Measurements from ENCODE around the gene ALG12. TPM values are rescaled to one million over a fixed set of nuclear protein-coding genes. Genes with fewer than 3 reads are reported as not detected.

ALG12 gene
- total RNA-seq, 1 experiment from 2014 or later: 16.6 TPM

DNA sequence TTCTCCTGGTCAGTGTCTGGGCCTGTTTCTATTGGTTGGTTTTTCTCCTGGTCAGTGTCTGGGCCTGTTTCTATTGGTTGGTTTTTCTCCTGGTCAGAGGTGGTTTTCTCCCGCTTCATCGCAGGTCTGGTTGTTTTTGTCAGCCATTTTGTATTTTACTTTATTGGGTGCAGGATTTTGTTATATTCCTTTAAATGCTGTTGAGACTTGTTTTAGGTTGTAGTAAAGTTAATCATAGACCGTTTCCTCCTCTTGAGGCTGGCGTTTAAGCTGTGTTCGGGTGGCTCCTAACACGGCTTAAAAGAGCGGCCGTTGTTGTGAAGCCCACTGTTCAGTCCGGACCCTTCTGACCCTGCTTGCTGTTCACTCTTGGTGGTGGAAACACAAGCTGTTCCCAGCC, 38.4 kb downstream of the ALG12 start:
- Histone ChIP-seq H3K9me2 (ENCODE audit: insufficient read depth) (no peaks in the 10 kb centered on the region), H3K4me1 (ENCODE audit: control insufficient read depth in 1 of 2, insufficient read depth in 2 of 2, low read length in 2 of 2) (no peaks in the 10 kb centered on the region), H4K20me1 (ENCODE audit: insufficient read depth) (no peaks in the 10 kb centered on the region; the same call in 1 of the 2 replicates), H3K9ac (ENCODE audit: low read length) (no peak overlapping the region), H3K9me3 (ENCODE audit: control insufficient read depth in 1 of 2, insufficient read depth in 1 of 2, low read depth in 1 of 2, low read length in 2 of 2) (no peaks in the 10 kb centered on the region), H3K4me2 (ENCODE audit: low read length) (no peak overlapping the region), H3K36me3 (ENCODE audit: control insufficient read depth in 1 of 2, insufficient read depth in 2 of 2, low read length in 2 of 2) (peaks cover 5 to 25% of the 10 kb centered on the region in 2 experiments; a peak in 3 of 4 replicates), H3K27me3 (ENCODE audit: insufficient read depth, low read length) (no peaks in the 10 kb centered on the region), H2AFZ (ENCODE audit: low read depth, low read length, poor library complexity, severe bottlenecking) (no peak overlapping the region), H3K79me2 (ENCODE audit: insufficient read depth, low read length) (peaks cover 81% of the 10 kb centered on the region), H3K27ac (ENCODE audit: low read depth, low read length) (no peak overlapping the region), H3K4me3 (replicated peaks in 1 of 2; ENCODE audit: low read depth in 1 of 2, low read length in 2 of 2) (no peak overlapping the region)
- CTCF ChIA-PET: no interaction called here
- POLR2A ChIA-PET: no interaction called here
- no TSS peak for BruUV-seq (replicated peaks)
- no peak for DNase-seq (ENCODE audit: low read depth, low spot score)
- no peak for TF ChIP-seq ELF1 (IDR thresholded peaks at IDR 0.05; ENCODE audit: borderline replicate concordance, low read depth)
- ATAC-seq: no peak
- intact Hi-C loops (cut with micrococcal nuclease): no loop called here
- RAD21 ChIA-PET (ENCODE audit: low non-redundant PET in 1 of 2, low total read pairs in 2 of 2, uncharacterized antibody in 2 of 2, unreplicated experiment in 2 of 2): no interaction called here

DNA sequence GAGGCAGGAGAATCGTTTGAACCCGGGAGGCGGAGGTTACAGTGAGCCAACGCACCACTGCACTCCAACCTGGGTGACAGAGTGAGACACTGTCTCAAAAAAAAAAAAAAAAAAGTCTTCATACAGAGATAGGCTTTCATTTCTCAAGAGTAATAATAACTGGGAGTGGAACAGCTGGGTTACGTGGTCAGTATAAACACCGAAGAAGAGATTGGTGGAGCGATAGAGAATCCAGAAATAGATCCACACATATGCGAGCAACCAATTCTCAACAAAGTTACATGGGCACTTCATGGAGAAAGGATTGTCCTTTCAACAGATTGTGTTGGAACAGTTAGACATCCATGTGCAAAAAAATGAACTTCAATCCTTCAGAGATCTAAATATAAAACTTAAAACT, 40.0 kb downstream of the ALG12 start:
- ChIA-PET CTCF (no interaction called here), POLR2A (no interaction called here), RAD21 (ENCODE audit: low non-redundant PET in 1 of 2, low total read pairs in 2 of 2, uncharacterized antibody in 2 of 2, unreplicated experiment in 2 of 2) (interaction anchor here in 1 of 2 experiments (0.6 kb wide), 1 partner anchor 152 kb away, joined by 3 read pairs; no protein-coding TSS in a partner anchor)
- H3K9ac ChIP-seq (ENCODE audit: low read length): no peak overlapping the region
- H3K9me2 ChIP-seq (ENCODE audit: insufficient read depth): no peaks in the 10 kb centered on the region
- intact Hi-C loops (cut with micrococcal nuclease): no loop called here
- TF ChIP-seq, protein P1, sequence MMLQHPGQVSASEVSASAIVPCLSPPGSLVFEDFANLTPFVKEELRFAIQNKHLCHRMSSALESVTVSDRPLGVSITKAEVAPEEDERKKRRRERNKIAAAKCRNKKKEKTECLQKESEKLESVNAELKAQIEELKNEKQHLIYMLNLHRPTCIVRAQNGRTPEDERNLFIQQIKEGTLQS (IDR thresholded peaks at IDR 0.05): no peak
- TF ChIP-seq JUND (IDR thresholded peaks at IDR 0.05) (no peak), CBX3 (IDR thresholded peaks at IDR 0.05; ENCODE audit: low read depth) (no peak), SP1 (IDR thresholded peaks at IDR 0.05; ENCODE audit: low read depth) (no peak), RAD21 (IDR thresholded peaks at IDR 0.05; ENCODE audit: low read depth) (no peak), ELF1 (IDR thresholded peaks at IDR 0.05; ENCODE audit: borderline replicate concordance, low read depth) (no peak), POLR2A (IDR thresholded peaks at IDR 0.05; ENCODE audit: borderline replicate concordance, extremely low read depth, insufficient read depth, insufficient read length) (no peak), CEBPB (IDR thresholded peaks at IDR 0.05; ENCODE audit: low read depth) (no peak), FOSL1 (IDR thresholded peaks at IDR 0.05; ENCODE audit: low read depth) (no peak), SRF (IDR thresholded peaks at IDR 0.05; ENCODE audit: low read depth) (no peak), YY1 (IDR thresholded peaks at IDR 0.05; ENCODE audit: extremely low read depth, insufficient replicate concordance, low read depth, low read length) (no peak), EGR1 (IDR thresholded peaks at IDR 0.05; ENCODE audit: low read depth) (no peak), SIN3A (IDR thresholded peaks at IDR 0.05; ENCODE audit: low read depth) (no peak), EZH2phosphoT487 (IDR thresholded peaks at IDR 0.05; ENCODE audit: borderline replicate concordance) (no peak)
- TF ChIP-seq, protein P2, sequence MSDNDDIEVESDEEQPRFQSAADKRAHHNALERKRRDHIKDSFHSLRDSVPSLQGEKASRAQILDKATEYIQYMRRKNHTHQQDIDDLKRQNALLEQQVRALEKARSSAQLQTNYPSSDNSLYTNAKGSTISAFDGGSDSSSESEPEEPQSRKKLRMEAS (IDR thresholded peaks at IDR 0.05): no peak
- TF ChIP-seq, protein P3, sequence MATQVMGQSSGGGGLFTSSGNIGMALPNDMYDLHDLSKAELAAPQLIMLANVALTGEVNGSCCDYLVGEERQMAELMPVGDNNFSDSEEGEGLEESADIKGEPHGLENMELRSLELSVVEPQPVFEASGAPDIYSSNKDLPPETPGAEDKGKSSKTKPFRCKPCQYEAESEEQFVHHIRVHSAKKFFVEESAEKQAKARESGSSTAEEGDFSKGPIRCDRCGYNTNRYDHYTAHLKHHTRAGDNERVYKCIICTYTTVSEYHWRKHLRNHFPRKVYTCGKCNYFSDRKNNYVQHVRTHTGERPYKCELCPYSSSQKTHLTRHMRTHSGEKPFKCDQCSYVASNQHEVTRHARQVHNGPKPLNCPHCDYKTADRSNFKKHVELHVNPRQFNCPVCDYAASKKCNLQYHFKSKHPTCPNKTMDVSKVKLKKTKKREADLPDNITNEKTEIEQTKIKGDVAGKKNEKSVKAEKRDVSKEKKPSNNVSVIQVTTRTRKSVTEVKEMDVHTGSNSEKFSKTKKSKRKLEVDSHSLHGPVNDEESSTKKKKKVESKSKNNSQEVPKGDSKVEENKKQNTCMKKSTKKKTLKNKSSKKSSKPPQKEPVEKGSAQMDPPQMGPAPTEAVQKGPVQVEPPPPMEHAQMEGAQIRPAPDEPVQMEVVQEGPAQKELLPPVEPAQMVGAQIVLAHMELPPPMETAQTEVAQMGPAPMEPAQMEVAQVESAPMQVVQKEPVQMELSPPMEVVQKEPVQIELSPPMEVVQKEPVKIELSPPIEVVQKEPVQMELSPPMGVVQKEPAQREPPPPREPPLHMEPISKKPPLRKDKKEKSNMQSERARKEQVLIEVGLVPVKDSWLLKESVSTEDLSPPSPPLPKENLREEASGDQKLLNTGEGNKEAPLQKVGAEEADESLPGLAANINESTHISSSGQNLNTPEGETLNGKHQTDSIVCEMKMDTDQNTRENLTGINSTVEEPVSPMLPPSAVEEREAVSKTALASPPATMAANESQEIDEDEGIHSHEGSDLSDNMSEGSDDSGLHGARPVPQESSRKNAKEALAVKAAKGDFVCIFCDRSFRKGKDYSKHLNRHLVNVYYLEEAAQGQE (IDR thresholded peaks at IDR 0.05; ENCODE audit: low read depth): no peak
- no peak overlapping the region for H3K4me3 ChIP-seq (replicated peaks in 1 of 2; ENCODE audit: low read depth in 1 of 2, low read length in 2 of 2)
- no peak overlapping the region for H3K27ac ChIP-seq (ENCODE audit: low read depth, low read length)
- no peak for DNase-seq (ENCODE audit: low read depth, low spot score)
- no peak for ATAC-seq
- H3K9me3 ChIP-seq (ENCODE audit: control insufficient read depth in 1 of 2, insufficient read depth in 1 of 2, low read depth in 1 of 2, low read length in 2 of 2): no peaks in the 10 kb centered on the region
- H3K36me3 ChIP-seq (ENCODE audit: control insufficient read depth in 1 of 2, insufficient read depth in 2 of 2, low read length in 2 of 2): peaks cover 0 to 13% of the 10 kb centered on the region in 2 experiments; a peak in 3 of 4 replicates
- peaks cover 84% of the 10 kb centered on the region for H3K79me2 ChIP-seq (ENCODE audit: insufficient read depth, low read length)
- no peak overlapping the region for H2AFZ ChIP-seq (ENCODE audit: low read depth, low read length, poor library complexity, severe bottlenecking)
- no peaks in the 10 kb centered on the region for H3K27me3 ChIP-seq (ENCODE audit: insufficient read depth, low read length)
- no TSS peak for BruUV-seq (replicated peaks)
- H4K20me1 ChIP-seq (ENCODE audit: insufficient read depth): no peaks in the 10 kb centered on the region; the same call in 1 of the 2 replicates
- no peak overlapping the region for H3K4me2 ChIP-seq (ENCODE audit: low read length)
- H3K4me1 ChIP-seq (ENCODE audit: control insufficient read depth in 1 of 2, insufficient read depth in 2 of 2, low read length in 2 of 2): no peaks in the 10 kb centered on the region
